GM18526 (cell line): ENCODE data around the gene PALD1.

Source experiments
- POLR2A ChIP-seq: IDR thresholded peaks from 3 replicates; pipeline ENCODE4 v1.6.1; 2011; ENCODE audit not compliant: insufficient read length; ENCODE audit errors: extremely low read depth

Gene PALD1

GRCh38 chr10:70445718-70446657 is 32.6 kb upstream of the PALD1 start:
- TF ChIP-seq POLR2A: no peak

GRCh38 chr10:70448236-70448635 is 30.3 kb upstream of the PALD1 start:
- TF ChIP-seq POLR2A: no peak

GRCh38 chr10:70455213-70455630 is 23.3 kb upstream of the PALD1 start:
- TF ChIP-seq POLR2A: no peak

DNA sequence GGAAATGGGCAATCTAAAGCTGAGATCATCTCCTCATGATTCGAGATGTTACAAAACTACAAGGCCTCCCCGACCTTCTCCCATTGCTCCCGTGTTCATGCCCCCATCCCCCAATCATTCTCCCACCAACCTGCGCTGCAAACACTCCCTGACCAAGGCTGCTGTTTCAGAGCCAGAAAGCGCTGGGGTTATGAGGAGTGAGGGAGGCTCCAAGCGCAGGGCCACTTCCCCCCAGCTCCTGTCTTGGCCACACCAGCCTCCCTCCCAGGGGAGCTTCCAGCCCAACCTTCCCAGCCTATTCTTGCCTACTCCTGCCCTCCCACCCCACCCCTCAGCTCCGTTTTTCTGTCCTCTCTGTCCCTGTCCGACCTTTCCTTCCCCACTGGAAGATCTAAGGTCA is 22.4 kb upstream of the PALD1 start:
- no peak for TF ChIP-seq POLR2A

- no peak for TF ChIP-seq POLR2A
Measured at GRCh38 chr10:70457759-70458305, 20.7 kb upstream of the PALD1 start.

DNA sequence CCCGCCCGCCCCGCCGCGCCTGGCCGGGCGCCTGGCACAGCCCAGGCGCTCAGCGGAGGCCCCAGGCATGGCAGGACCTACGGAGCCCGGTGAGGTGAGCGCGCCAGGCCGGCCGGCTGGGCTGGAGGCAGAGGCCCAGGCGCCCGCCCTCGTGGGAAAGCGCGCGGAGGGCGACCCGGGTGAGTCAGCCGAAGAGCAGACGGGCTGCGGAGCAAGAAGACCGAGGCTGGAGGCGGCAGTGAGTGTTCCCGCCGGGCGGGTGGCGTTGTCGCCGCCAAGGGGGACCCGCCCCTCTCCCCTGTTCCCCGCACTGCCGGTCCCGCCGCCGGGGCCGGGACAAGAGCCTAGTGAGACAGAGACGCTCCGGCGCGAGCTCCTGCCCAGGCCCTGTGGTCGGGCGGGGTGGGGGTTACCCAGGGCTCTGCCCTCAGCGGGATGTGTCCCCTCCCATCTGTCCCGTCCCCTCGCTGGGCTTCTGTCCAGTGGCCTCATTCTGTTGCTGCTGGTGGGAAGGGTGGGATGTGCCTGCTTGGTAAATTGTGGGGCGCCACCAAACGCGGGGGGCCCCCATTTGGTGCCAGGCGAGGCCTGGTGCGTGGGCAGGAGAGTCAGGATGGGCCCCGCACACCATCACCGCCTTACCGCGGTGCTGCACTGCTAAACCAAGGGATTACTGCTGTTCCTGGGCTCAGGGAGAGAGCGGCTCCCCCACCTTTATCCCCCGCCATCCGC is 20.1 kb upstream of the PALD1 start:
- no peak for TF ChIP-seq POLR2A

DNA sequence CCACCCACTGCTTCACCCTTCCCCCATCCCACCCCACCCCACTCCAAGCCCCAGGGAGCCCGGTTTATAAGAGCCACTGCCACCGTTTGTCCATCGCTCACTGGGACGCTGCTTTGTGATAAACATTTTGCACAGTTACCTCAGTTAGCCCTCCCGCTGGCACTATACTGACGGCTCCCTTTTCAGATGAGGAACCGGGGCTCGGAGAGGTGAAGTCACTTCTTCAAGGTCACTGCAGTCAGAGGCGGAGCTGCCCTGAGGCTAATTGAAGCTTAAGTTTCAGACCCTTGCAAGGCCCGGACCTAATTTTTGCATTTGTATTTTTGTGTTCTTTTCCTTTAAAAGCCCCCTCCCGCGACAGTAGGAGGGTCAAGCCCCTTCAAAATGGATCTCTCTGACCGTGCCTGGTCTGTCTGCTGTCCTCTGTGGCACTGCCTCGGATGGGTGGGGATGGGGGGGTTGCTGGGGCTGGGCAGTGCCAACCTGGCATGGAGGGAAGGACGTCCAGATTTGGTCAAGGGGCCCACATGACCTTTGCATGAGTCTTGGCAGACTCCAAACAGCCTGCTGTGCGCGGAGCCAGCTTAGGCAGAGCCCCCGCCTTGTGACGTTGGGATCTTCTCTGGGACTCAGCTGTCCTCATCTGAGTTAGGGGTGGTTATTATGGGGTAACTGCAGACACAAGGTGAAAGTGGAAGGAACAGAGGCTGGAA is 19.4 kb upstream of the PALD1 start:
- no peak for TF ChIP-seq POLR2A

- TF ChIP-seq POLR2A: no peak
Measured at GRCh38 chr10:70459774-70460490, 18.6 kb upstream of the PALD1 start.

DNA sequence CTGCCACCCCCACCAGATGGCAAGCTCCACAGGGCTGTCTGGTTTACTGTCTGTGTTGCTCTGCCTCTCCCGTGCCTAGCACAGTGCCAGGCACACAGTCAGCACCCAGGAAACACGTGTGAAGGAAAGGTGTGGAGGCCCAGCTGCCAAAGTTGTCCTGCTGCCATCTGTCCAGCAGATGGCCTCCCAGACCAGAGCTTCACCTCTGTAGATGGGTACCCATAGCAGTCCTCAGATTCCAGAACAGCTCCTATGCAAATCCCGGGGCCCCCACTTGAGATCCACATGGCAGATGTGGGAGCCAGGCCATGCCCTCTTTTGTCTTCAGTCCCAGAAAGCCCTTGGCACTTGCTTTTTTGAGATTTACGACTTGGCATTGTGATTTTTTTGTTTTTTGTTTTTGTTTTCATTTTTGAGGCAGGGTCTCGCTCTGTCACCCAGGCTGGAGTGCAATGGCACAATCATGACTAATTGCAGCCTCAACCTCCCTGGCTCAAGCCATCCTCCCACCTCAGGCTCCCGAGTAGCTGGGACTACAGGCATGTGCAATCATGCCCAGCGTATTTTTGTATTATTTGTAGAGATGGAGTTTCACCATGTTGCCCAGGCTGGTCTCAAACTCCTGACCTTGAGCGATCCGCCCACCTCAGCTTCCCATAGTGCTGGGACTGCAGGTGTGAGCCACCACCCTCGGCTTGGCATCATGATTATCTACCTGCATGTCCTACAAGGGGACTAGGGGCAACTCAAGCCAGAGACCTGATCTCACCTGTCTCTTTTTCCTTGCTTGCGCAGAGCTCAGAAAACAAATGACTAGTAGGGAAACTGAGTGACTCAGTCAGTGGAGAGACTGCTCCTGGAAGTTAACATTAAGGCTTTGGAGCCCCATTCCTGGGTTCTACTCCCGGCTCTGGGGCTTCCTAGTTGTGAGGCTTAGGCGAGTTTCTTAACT is 16.9 kb upstream of the PALD1 start:
- TF ChIP-seq POLR2A: no peak

DNA sequence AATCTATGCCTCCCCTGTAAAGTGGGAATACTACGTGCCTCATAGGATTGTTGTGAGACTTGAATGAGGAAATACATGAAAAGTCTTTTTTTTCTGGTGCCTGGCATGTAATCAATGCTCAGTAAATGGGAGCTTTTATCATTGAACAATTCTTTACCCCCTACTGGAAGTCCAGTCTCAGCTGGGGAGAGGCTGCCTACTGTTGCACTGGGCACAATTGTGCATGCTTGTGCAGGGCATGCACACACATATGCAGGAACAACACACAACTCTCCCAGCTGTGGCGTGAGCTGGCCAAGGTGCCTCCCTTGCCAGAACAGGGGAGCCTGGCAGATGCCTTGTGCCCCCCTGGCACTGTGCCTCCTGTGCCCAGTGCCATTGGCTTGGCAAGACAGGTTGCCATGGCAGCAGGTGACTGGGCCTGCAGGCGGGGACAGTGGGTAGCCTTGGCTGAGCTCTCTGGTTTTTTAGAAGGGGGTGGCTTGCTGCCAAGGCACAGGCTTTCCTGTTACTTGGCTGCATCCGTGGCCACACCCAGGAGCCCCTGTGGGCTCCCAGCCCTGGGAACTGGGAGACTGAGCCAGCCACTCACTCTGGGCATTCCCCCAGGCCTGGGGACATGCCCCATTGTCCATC is 16.1 kb upstream of the PALD1 start:
- no peak for TF ChIP-seq POLR2A

GRCh38 chr10:70465278-70465677 is 13.3 kb upstream of the PALD1 start:
- no peak for TF ChIP-seq POLR2A

DNA sequence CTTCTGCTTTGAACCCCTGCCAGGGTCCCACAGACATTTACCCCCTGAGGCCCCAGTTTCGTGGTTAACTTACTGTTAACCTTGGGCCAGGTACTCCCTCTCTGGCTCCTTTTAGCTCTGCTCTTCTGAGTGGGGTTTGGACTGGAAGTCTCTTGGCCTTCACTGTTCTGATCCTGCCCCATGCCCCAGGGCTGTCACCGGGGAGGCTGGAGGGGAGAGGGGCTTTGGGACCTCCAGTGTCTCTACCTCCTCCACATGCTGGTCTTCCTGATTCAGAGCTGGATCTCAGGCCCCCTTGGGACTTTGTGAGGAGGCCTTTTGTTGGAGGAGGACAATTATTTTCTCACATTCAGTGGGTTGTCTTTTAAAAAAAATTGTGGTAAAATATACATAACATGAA is 12.7 kb upstream of the PALD1 start:
- TF ChIP-seq POLR2A: no peak

DNA sequence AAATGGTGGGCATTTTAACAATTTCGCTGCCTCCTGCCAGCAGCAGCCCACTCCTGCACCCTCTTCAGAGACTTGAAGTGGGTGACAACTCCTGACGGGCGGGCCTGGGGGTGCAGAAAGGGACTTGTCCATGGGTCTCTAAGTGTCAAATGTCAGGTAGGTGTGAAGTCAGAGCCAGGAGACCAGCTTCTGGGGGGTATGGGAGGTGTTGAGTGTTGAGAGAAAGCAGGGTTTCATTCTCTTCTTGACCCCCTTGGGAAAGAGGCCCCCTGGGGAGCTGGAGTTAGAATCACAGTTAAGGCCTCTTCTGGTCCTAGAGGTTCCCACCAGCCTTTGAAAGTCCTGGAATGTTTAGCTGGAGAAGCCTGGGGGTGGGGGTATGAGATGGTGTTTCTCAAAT is 11.6 kb upstream of the PALD1 start:
- no peak for TF ChIP-seq POLR2A
